ENCODE data around the gene CELSR1.

Gene CELSR1

GRCh38 chr22:46439576-46440465 is 97.6 kb downstream of the CELSR1 start:
- no peak for DNase-seq

GRCh38 chr22:46439111-46439510 is 98.3 kb downstream of the CELSR1 start:
- DNase-seq: no peak

- no peak for DNase-seq
Measured at GRCh38 chr22:46437671-46438440, 99.6 kb downstream of the CELSR1 start.

- DNase-seq: no peak
Measured at GRCh38 chr22:46436595-46437175, 100.7 kb downstream of the CELSR1 start.

GRCh38 chr22:46433318-46433717 is 104.1 kb downstream of the CELSR1 start:
- no peak for DNase-seq

GRCh38 chr22:46432164-46433068 is 105.0 kb downstream of the CELSR1 start:
- DNase-seq: no peak

GRCh38 chr22:46430961-46431838 is 106.2 kb downstream of the CELSR1 start:
- DNase-seq: no peak

- DNase-seq: no peak
Measured at GRCh38 chr22:46429325-46429853, 108.0 kb downstream of the CELSR1 start.

- DNase-seq: no peak
Measured at GRCh38 chr22:46428602-46429324, 108.7 kb downstream of the CELSR1 start.

- no peak for DNase-seq
Measured at GRCh38 chr22:46428171-46428570, 109.2 kb downstream of the CELSR1 start.

GRCh38 chr22:46425016-46425415 is 112.4 kb downstream of the CELSR1 start:
- no peak for DNase-seq

- DNase-seq: no peak
Measured at GRCh38 chr22:46424496-46424895, 112.9 kb downstream of the CELSR1 start.

- DNase-seq: no peak
Measured at GRCh38 chr22:46422896-46423295, 114.5 kb downstream of the CELSR1 start.

- DNase-seq: no peak
Measured at GRCh38 chr22:46421267-46421666, 116.2 kb downstream of the CELSR1 start.

- no peak for DNase-seq
Measured at GRCh38 chr22:46419754-46420571, 117.5 kb downstream of the CELSR1 start.

- no peak for DNase-seq
Measured at GRCh38 chr22:46418827-46419226, 118.6 kb downstream of the CELSR1 start.

GRCh38 chr22:46417769-46418168 is 119.7 kb downstream of the CELSR1 start:
- DNase-seq: no peak

- no peak for DNase-seq
Measured at GRCh38 chr22:46416891-46417580, 120.4 kb downstream of the CELSR1 start.

GRCh38 chr22:46416520-46416871 is 120.9 kb downstream of the CELSR1 start:
- DNase-seq: no peak

All from NCI-H1930 (cell line).